Endometrium (tissue), 2 donors: ENCODE results near the gene STIM1.
"Not testable (repeated sequence)": the region's sequence is repeated elsewhere in the genome, so short reads cannot be mapped to it uniquely, and the experiment has no call there.

ENCODE experiments used
- FAIRE-seq: peaks from 2 replicates; lab custom pipeline; 2012; peaks lifted over from hg19 to GRCh38; lab: Jason Lieb, UNC
- donor health status: control.
- donor health status: control.

The STIM1 gene

DNA sequence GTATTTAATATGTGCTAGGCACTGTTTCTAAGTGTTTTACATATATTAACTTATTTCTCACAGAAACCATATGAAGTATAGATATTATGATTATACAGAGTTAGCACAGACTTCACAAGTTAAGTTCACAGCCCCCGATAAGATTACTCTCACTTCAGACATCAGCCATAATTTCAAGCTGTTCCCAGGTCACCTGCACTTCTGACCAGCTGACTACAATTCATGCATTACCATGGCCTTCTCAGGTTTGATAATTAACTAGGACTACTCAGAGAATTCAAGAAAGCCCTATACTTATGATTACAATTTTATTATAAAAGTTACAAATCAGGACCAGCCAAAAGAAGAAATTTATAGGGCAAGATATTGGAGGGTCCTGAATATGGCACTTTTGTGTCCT lies 170.9 kb downstream of the STIM1 start:
- FAIRE-seq, result no peak

DNA sequence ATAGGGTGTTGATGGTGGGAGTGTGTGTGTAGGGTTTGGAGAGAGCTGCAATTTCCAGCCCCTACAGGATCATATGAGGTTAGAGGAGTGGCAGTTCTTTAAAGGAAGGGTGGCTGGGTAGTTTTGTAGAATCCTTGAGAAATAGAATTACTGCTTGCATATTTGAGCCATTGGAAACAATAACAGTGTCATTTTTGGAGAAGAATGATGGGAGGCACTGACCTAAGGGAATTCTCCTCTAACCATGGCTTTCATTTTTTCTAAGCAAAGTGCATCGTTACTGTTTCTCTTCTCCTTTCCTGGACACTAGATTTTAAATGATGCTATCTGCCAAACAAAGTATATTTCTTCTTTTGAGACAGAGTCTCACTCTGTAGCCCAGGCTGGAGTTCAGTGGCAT lies 172.3 kb downstream of the STIM1 start:
- peak; percentile 91 for FAIRE-seq

GRCh38 chr11:4030197-4030596 lies 174.7 kb downstream of the STIM1 start:
- FAIRE-seq, result no peak

GRCh38 chr11:4032097-4032496 lies 176.6 kb downstream of the STIM1 start:
- no peak for FAIRE-seq

DNA sequence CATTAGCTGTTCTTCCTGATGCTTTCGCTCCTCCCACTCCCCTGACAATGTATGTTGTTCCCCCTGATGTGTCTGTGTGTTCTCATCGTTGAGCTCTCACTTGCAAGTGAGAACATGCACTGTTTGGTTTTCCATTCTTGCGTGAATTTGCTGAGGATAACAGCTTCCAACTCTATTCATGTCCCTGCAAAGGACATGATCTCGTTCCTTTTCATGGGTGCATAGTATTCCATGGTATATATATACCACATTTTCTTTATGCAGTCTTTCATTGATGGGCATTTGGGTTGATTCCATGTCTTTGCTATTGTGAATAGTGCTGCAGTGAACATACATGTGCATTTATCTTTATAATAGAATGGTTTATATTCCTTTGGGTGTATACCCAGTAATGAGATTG lies 180.5 kb downstream of the STIM1 start:
- FAIRE-seq, result no peak

DNA sequence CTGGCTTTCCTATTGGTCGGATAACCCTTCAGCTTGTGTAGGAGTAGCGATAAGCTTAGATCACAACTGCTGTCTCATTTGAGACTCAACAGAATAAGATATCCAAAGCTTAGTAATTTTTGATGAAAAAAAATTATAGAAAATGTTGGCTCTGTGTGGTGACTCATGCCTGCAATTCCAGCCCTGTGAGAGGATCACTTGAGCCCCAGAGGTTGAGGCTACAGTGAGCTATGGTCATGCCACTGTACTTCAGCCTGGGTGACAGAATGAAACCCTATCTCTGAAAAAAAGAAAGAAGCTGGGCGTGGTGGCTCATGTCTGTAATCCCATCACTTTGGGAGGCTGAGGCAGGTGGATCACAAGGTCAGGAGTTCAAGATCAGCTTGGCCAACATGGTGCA lies 183.5 kb downstream of the STIM1 start:
- no peak for FAIRE-seq

DNA sequence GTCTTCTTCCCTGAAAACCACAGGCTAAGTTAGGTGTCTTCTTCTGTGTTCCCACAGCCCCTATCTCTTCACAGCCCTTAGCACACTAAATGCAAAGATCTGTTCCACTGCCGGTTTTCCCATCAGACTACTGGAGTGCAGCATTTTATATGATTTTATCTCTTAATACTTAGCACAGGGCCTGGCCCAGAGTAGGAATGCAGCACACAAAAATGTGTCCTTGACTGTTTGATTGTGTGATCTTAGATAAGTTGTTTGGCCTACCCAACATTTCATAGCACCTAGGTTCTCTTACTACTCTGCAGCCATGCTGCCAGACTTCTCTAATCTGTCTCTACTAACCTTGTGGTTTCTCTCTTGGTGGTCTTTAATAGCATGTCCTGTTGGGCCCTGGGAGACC lies 185.0 kb downstream of the STIM1 start:
- FAIRE-seq, result no peak

- FAIRE-seq, result no peak
These were observed 186.4 kb downstream of the STIM1 start for GRCh38 chr11:4041731-4042391.

DNA sequence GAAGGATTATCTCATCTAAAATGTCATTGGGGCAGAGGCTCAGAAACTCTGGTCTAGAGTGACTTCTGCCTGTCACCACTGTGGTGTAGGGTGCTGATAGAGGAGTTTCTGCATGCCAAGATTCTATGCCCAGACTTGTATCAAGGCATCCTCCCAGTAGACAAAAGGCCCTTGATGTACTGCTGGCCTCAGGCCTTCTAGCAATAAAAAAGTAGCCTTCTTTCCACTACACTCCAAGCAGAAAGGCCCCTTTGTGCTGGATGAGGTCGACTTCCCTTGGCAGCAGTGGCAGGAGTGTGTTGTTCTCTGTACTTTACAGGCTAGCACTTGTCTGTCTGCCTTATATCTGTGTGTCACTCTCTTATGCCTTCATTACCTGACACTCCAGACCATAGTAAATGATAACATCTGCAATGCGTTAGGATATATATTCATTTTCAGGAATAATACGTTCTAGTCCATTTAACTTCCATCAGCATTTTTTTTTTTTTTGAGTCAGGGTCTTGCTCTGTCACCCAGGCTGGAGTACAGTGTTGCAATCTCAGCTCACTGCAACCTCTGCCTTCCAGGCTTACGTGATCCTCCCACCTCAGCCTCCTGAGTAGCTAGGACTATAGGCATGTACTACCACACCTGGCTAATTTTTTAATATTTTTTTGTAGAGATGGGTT lies 189.6 kb downstream of the STIM1 start:
- FAIRE-seq, result no peak

- FAIRE-seq, result peak; percentile 15
These were observed 192.9 kb downstream of the STIM1 start for GRCh38 chr11:4048340-4048739.

- FAIRE-seq, result no peak
These were observed 193.5 kb downstream of the STIM1 start for GRCh38 chr11:4049006-4049405.

- no peak for FAIRE-seq
These were observed 194.7 kb downstream of the STIM1 start for GRCh38 chr11:4050138-4050537.

GRCh38 chr11:4053200-4053599 lies 197.7 kb downstream of the STIM1 start:
- not testable (repeated sequence) for FAIRE-seq

- no peak for FAIRE-seq
These were observed 199.2 kb downstream of the STIM1 start for GRCh38 chr11:4054643-4055042.

DNA sequence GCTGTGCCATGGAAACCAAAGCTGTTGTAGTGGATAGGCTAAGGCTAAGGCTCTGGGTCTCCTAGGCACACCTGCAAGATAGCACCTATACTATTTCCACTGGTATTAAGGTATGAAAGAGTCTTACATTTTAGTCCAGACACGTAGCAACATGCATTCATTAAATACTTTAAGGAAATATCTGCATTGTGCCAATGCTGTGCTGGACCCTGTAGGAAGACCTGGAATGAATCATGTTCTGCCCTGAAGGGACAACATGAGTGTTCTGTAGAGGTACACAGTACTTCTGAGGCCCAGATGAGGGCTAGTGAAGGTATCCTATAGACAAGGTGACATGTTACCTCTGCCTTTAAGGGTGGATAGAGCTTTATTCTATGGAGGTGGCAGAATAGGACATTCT lies 204.0 kb downstream of the STIM1 start:
- FAIRE-seq, result no peak

DNA sequence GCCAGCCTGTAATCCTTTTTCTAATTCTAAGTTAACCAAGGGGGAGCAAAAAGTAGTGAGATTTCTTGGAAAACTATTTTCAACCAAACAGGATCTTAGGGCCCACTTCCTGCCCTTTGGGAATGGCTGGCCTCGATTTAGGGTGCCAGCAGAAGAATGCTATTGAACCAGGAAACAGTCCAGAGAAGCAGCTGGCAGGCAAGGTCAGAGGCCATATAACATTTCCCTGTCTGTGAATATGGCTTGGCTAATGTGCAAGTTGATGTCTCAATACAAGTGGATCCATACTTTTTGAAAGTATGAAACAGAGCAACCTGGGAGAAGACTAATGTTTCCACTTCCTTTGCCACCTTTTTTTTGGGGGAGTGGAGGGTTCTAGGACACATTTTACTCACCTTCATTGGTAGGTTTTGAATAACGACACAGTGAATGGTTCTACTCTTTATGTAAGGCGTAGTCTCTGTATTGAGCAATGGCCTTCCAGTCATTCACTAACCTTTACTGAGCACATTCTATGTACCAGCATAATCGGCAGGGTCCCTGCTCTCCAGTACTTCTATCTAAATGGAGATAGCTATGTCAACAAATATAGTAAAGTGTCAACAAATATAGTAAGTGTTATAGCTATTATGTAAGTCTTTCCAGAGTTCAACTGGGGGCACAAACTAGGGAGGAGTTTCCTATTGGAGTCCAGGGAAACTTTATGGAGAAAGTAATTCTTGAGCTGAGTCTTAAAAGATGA lies 204.9 kb downstream of the STIM1 start:
- no peak for FAIRE-seq

DNA sequence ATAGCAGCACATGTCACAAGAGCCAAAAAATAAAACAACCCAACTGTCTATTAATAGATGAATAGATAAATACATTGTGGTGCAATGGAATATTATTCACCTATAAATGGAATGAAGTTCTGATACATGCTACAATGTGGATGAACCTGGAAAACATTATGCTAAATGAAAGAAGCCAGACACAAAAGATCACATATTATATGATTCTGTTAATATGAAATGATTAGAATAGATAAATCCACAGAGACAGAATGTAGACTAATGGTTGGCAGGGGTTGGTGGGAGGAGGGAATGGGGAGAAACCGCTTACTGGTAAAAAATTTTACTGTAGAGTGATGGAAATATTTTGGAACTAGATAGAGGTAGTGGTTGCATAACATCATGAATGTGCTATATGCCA lies 206.2 kb downstream of the STIM1 start:
- FAIRE-seq, result no peak

GRCh38 chr11:4063348-4063747 lies 207.9 kb downstream of the STIM1 start:
- FAIRE-seq, result no peak

DNA sequence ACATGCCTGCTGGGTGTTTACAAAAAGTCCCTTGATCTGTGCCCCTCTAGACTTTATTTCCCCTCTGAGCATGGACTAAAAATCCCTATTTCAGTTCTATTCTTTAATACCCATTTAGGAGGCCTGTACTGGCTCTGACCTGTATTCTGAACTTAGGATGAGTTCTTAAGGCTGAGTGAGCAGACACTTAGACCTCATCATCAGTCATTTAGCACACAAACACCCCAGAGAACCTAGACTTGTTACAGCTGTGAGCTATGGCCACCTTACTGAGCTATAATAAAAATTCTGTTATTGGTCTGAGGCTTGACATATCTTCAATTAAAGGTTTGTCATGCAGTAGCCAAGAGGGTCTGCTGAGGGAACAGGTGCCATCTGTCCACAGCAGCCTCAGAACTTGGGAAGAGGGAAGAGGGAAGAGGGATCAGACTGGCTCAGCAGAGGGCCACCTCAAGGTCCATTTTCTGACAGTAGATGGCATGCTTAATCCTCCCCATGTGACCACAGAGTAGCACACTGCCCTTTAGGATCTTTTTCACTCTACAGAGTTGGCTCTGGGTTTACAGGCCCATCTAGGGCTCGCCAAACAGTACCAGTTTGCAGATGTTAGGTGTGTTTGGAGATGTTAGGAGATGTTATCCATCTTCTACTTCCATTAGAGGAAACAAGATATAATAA lies 209.0 kb downstream of the STIM1 start:
- no peak for FAIRE-seq

GRCh38 chr11:4065086-4065485 lies 209.6 kb downstream of the STIM1 start:
- FAIRE-seq, result no peak

GRCh38 chr11:4065601-4066377 lies 210.3 kb downstream of the STIM1 start:
- no peak for FAIRE-seq

GRCh38 chr11:4066910-4067309 lies 211.4 kb downstream of the STIM1 start:
- no peak for FAIRE-seq
